Measurements from ENCODE around the gene FGF12.

Gene FGF12

GRCh38 chr3:192331749-192332385, 395.5 kb downstream of the FGF12 start:
- no peak for DNase-seq

- DNase-seq: no peak
Measured at GRCh38 chr3:192326656-192327055, 400.7 kb downstream of the FGF12 start.

- no peak for DNase-seq
Measured at GRCh38 chr3:192317564-192317963, 409.8 kb downstream of the FGF12 start.

GRCh38 chr3:192313605-192314004, 413.7 kb downstream of the FGF12 start:
- no peak for DNase-seq

GRCh38 chr3:192307631-192308030, 419.7 kb downstream of the FGF12 start:
- peak; percentile 39 to 84 for DNase-seq

DNA sequence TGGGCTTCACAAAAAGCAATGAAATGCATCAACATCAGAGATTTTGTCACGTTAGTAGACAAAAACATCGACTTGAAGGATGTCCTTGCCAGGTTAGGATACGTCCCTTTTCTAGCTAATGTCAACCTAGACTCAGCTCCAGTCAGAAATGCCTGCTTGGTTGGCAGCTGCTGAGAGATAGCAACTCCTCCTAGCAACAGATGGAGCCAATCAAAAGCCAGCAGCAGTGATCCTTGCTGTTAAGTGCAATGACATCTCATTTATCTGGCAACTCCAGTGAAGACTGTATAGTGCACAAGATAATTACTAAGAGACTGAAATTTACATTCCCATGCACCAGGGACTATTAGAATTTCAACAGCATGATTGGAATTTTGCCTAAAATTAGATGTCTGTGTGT, 424.1 kb downstream of the FGF12 start:
- DNase-seq: peak; percentile 21 to 78

GRCh38 chr3:192302721-192303120, 424.6 kb downstream of the FGF12 start:
- no peak for DNase-seq

- DNase-seq: no peak
Measured at GRCh38 chr3:192299921-192300320, 427.4 kb downstream of the FGF12 start.

GRCh38 chr3:192296845-192297244, 430.5 kb downstream of the FGF12 start:
- no peak for DNase-seq

DNA sequence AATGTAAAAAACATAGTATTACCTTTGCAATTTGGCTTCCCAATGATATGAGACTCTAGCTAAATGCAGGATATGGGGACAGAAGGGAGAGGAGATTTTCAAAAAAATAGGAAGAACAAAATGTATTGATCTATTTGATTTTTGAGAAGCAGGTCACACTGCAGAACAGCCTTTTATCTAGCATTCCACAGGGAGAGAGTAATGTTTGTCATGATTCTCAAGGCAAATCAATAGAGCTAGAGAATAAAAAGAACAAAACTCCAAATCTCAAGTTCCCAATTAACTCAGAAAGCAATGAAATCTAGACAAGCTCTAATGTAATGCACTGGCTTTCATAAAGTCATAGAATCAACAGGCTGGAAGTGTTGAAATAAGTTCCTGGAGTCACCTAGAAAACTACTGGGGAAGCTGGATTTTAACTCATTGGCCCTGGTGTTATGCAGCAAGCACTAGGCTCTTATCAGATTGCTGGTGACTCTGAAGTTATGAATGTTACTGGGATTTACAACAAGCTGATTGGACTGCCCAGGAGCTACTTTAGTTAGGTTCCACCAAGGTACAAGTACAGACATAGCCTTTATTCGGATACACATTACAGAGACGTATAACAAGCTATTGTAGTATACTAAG, 442.8 kb downstream of the FGF12 start:
- no peak for DNase-seq

GRCh38 chr3:192281207-192281880, 446.0 kb downstream of the FGF12 start:
- no peak for DNase-seq

DNA sequence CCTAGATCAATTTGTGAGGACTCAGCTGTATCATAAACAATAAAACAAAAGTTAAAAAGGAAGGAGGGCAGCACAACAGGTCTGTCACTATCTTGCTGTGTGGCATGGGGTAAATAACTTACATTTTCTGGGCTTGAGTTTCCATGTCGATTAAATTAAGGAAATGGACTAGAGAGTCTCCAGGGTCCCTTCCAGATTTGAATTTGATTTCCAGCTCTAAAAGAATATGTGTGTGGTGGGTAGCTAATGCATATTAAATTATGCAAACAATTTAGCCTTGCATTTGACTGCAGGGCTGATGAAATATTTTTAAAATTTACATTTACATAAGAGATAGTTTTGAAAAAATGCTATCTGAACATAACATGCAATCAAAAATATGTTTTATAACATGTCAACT, 447.7 kb downstream of the FGF12 start:
- no peak for DNase-seq

- DNase-seq: no peak
Measured at GRCh38 chr3:192277477-192277876, 449.9 kb downstream of the FGF12 start.

GRCh38 chr3:192275741-192276355, 451.5 kb downstream of the FGF12 start:
- no peak for DNase-seq

GRCh38 chr3:192273697-192274010, 453.7 kb downstream of the FGF12 start:
- DNase-seq: no peak

DNA sequence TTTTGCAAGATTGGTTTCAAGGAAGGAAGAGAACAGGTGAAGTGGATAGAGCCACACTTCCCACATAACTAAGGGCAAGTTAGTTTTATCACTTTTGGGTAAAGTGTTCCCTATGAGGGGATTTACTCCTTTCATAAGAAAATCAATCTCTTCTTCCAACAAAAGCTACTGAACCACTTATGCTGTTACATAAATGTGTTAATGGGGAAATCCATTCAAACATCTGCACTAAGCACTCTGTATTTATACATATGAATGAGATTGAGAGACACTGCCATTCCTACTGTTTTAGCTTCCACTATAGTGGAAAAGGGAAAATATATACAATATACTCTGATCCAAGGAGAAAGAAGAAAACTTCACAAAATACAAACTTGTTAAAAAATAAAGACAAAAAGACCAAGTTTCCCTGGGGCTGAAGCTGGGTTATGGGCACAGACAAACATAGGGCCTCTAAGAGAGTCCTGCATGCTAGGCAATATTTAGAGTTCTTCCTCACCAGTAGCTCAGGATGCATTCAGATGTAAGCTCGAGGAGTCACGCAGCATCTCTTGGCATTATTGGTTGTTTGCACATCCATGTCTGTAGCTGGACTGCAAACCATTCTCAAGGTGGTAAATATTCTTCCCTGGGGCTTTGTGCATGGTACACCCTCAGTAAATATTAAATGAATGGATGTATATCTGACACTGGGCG, 454.2 kb downstream of the FGF12 start:
- no peak for DNase-seq

DNA sequence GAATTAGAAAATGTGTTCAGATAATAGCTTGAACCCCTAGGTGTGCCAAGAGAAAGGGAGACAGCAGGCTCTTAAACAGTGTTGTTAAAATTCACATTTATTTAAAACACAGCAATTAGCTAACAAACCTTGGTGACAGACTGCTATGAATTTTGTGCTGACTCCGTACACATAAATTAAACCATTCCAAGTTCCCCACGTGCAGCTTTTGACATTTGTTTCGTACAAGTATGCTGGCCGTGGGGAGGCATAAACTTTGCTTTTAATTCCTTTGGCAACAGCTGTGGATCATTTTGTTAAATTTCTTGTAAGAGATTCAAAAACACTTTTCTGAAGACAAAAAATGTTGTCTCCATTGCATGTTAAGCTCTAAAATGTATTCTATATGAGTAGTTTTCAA, 465.3 kb downstream of the FGF12 start:
- no peak for DNase-seq

DNA sequence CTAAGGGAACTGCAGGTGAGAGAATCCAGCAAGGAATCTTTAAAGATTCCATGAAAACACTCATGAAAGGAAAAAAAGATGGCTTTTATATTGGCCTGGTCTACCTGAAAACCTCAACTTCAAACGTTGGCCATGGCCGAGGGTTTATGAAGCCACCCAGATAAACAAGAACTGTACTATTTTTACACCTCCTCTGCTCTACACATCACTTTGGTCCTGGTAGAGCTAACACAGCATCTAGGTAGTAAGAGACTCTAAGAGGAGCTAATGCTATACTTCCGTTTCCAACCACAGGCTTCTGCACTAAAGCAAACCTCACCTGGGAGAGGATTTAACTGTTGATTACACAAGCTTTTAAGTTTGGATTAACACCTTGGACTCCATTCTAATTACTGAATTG, 466.2 kb downstream of the FGF12 start:
- DNase-seq: no peak

- DNase-seq: peak in 1 of 2 experiments; percentile 39
Measured at GRCh38 chr3:192260116-192261010, 467.0 kb downstream of the FGF12 start.

DNA sequence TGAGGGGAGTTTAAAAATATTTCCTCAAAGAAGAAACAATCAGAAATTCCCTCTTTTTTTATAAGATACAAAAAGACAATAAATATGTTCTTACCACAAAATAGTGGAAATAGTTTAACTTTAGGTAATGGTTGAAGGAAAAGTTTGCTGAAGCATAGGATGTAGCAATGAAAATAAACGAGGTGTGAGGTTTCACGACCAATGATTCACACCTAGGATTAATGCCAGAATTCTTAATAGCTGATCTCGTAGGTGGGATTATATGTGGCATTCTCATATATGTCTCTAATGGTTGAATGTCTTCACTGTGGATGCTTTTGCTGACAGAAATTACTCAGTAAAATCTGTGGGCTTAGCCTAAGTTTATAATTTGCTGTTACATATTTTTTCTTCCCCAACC, 467.7 kb downstream of the FGF12 start:
- DNase-seq: no peak

- no peak for DNase-seq
Measured at GRCh38 chr3:192258721-192259120, 468.6 kb downstream of the FGF12 start.

- DNase-seq: no peak
Measured at GRCh38 chr3:192255839-192256238, 471.5 kb downstream of the FGF12 start.
